ENCODE measurements around the gene TMEFF2.
A peak's percentile ranks its signal among the peaks of the same experiment; 100 is the strongest.

Gene TMEFF2

GRCh38 chr2:191917967-191918651, 276.6 kb downstream of the TMEFF2 start (continued):
- TF ChIP-seq PRDM10 (tag by site-specific recombination; IDR thresholded peaks at IDR 0.05), result no peak
- TF ChIP-seq ZNF114 (tag by site-specific recombination; IDR thresholded peaks at IDR 0.05), result no peak
- TF ChIP-seq ZNF510 (tag by site-specific recombination; IDR thresholded peaks at IDR 0.05; ENCODE audit: insufficient replicate concordance), result no peak
- TF ChIP-seq ZFHX2 (tag by site-specific recombination; conservative IDR thresholded peaks at IDR 0.05), result no peak
- TF ChIP-seq YY2 (tag by site-specific recombination; IDR thresholded peaks at IDR 0.05), result no peak
- no peak for TF ChIP-seq ZNF280D (tag by site-specific recombination; IDR thresholded peaks at IDR 0.05)
- TF ChIP-seq ZNF280C (tag by site-specific recombination; IDR thresholded peaks at IDR 0.05), result no peak
- TF ChIP-seq ZSCAN23 (tag by site-specific recombination; IDR thresholded peaks at IDR 0.05), result no peak
- TF ChIP-seq OVOL3 (tag by site-specific recombination; IDR thresholded peaks at IDR 0.05), result no peak
- 0 out of 2 replicates have a peak, but pooled peaks have one; percentile 18 for TF ChIP-seq ZBTB48 (tag by site-specific recombination; IDR thresholded peaks at IDR 0.05)
- no peak for TF ChIP-seq ZNF239 (tag by site-specific recombination; IDR thresholded peaks at IDR 0.05)
- peak; percentile 53; the same call in 1 of the 2 replicates for TF ChIP-seq SCRT2 (tag by site-specific recombination; IDR thresholded peaks at IDR 0.05)
- no peak for TF ChIP-seq ZNF501 (tag by site-specific recombination; IDR thresholded peaks at IDR 0.05)
- TF ChIP-seq ZNF146 (tag by site-specific recombination; IDR thresholded peaks at IDR 0.05), result no peak
- TF ChIP-seq SCRT1 (tag by site-specific recombination; IDR thresholded peaks at IDR 0.05; ENCODE audit: borderline replicate concordance), result peak; percentile 61; the same call in 1 of the 2 replicates
- no peak for TF ChIP-seq ZNF600 (tag by site-specific recombination; IDR thresholded peaks at IDR 0.05)
- no peak for TF ChIP-seq FEZF1 (tag by site-specific recombination; IDR thresholded peaks at IDR 0.05)
- TF ChIP-seq ZNF416 (tag by site-specific recombination; IDR thresholded peaks at IDR 0.05), result no peak
- TF ChIP-seq SP2 (tag by site-specific recombination; IDR thresholded peaks at IDR 0.05), result no peak
- TF ChIP-seq ZNF202 (tag by site-specific recombination; IDR thresholded peaks at IDR 0.05; ENCODE audit: borderline replicate concordance), result no peak
- no peak for TF ChIP-seq ZNF521 (tag by site-specific recombination; IDR thresholded peaks at IDR 0.05)
- no peak for TF ChIP-seq BCL6B (tag by site-specific recombination; IDR thresholded peaks at IDR 0.05)
- no peak for TF ChIP-seq SP7 (tag by site-specific recombination; IDR thresholded peaks at IDR 0.05)
- no peak for TF ChIP-seq HOXC10 (CRISPR knock-in tag; IDR thresholded peaks at IDR 0.05)
- TF ChIP-seq ZBTB44 (tag by site-specific recombination; IDR thresholded peaks at IDR 0.05), result 0 out of 2 replicates have a peak, but pooled peaks have one; percentile 17
- TF ChIP-seq GLI4 (tag by site-specific recombination; IDR thresholded peaks at IDR 0.05), result no peak
- TF ChIP-seq ZFP37 (tag by site-specific recombination; IDR thresholded peaks at IDR 0.05), result no peak
- no peak for TF ChIP-seq ZNF366 (tag by site-specific recombination; conservative IDR thresholded peaks at IDR 0.05)
- TF ChIP-seq ZNF768 (tag by site-specific recombination; IDR thresholded peaks at IDR 0.05), result no peak

Measured in HEK293 (cell line).